Fibroblast of skin of left quadriceps (primary cell): Measurements from ENCODE around the gene APOL5.
"Not testable (repeated sequence)": the region's sequence is repeated elsewhere in the genome, so short reads cannot be mapped to it uniquely, and the experiment has no call there.

ENCODE experiments used
- DNase-seq, 2 experiments: peaks; one replicate each; pipeline ENCODE4 v3.0.0-alpha.2; 2013; ENCODE audit warnings: low read depth in 2 of 2

APOL5 gene

DNA sequence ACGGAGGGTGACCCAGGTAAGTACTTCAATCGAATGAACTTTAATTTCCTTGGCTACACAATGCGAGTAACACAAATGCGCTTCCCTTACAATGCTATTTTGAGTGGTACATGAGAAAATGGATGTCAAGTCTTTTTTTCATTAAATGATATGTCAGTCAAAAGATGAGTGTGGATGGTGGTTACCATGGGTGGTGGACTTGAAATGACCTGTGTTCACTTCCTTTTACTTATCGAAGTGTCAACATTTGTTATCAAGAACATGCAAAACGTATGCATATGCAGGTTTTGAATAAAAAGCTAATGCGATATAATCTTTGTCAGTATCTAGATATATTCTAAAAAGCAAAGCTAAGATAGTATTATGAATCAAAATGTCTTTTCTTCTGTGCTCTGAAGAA, 8.8 kb upstream of the APOL5 start:
- no peak for DNase-seq

GRCh38 chr22:35711336-35711735, 6.3 kb upstream of the APOL5 start:
- DNase-seq = no peak

GRCh38 chr22:35712672-35713071, 5.0 kb upstream of the APOL5 start:
- no peak for DNase-seq

- no peak for DNase-seq
Observed at GRCh38 chr22:35719212-35719875, 1.7 kb downstream of the APOL5 start.

DNA sequence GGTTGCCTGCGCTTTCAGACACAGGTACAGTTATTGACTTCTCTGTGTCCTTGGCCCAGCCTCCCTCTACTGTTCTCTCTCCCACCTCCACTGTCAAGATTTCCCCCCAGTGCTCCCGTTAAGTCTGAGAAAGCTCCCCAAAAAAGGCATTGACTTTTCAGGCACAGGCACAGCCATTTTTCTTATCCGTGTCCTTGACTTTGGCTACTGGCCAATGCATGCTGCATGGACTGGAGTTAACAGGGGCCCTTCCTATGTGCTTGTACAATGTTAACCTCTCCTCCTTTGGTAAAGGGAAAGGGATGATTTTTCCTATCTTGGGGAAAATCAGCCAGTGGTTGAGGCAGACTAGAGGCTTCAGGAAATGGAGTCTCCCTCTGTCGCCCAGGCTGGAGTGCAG, 4.3 kb downstream of the APOL5 start:
- no peak for DNase-seq

GRCh38 chr22:35725521-35725920, 7.8 kb downstream of the APOL5 start:
- DNase-seq = no peak

- DNase-seq = no peak
Observed at GRCh38 chr22:35726398-35726797, 8.7 kb downstream of the APOL5 start.

GRCh38 chr22:35726933-35727332, 9.3 kb downstream of the APOL5 start:
- DNase-seq = no peak

DNA sequence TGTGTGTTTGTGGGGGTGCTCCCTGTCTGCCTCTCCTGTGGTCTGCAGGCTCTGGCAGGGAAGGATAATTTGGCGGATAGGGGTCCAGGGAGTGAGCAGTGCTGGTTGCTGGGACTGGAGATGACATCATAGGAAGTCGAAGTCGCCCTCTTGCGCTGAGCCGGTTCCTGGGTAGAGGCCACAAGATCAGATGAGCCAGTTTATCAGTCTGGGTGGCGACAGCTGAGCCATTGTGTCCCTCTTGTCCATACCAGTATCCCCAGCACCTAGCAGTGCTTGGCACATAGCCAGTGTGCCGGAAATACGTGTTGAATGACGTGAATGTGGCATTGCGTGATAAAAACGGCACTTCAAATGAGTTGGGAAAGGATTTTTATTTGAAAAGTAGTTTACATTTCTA, 9.8 kb downstream of the APOL5 start:
- DNase-seq = no peak

DNA sequence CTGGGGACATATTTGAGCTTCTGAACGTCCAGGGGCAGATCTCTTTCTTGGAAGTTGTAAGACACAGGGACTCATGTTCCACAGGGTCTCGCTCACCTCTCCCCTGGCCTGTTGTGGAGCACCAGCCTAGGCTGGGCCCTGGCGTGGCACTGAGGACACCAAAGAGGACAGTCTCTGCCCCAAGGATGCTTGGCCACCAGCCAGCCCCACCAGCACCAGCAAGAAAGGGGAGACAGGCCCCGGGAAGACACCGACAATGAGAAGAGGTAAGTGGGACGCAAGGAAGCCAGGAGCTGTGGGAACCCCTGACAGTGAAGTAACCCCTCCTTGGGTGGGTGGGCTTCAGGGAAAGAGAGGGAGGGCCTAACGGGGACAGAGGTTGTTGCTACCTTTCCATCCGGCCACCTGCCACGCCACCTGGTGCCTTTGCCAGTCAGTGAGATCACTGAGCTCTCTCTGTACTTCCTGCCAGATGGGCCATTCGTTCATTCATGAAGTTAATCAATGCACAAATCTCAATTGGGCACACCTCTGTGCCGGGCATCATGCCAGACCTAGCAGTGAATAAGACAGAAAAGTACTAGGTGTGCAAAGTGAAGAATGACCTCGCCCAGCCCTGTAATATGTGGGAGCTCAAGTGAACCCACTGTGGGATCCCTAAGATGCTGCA, 11.1 kb downstream of the APOL5 start:
- DNase-seq = no peak

- DNase-seq = no peak
Observed at GRCh38 chr22:35729309-35729698, 11.6 kb downstream of the APOL5 start.

- DNase-seq = no peak
Observed at GRCh38 chr22:35731321-35731720, 13.6 kb downstream of the APOL5 start.

- no peak for DNase-seq
Observed at GRCh38 chr22:35732116-35732515, 14.4 kb downstream of the APOL5 start.

GRCh38 chr22:35733036-35733435, 15.4 kb downstream of the APOL5 start:
- DNase-seq = no peak

DNA sequence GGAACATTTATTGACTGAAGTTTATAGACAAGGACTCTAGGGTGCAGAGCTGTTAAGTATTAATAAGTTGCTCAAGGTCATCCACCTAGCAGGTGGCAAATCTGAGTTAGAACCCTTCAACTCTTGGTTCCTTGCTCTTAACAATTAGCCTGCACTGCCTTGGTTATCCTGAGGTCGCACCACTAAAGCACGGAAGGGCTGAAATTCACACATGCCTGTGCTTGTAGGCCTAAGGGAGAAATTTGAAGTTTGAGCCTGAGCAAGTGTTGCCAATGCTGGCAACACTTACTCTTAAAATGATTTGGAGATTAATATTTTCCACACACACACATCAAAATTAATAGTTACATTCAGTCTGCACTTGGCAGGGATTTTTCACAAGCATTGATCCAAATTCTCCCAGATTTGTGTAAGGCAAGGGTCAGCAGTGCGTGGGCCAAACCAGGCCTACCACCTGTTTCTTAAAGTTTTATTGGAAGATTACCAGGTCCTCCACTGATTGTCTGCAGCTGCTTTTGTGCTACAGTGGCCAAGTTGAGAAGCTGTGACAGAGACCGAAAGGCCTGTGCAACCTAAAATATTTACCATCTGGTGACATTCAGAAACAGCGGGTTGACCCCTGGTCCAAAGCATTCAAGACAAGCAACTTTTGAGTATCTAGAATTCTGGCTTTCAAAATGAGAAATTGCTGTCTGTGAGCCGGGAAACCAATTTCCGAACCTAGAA, 16.3 kb downstream of the APOL5 start:
- DNase-seq = no peak

- DNase-seq = no peak
Observed at GRCh38 chr22:35734517-35734827, 16.8 kb downstream of the APOL5 start.

- DNase-seq = no peak
Observed at GRCh38 chr22:35735542-35735941, 17.9 kb downstream of the APOL5 start.

DNA sequence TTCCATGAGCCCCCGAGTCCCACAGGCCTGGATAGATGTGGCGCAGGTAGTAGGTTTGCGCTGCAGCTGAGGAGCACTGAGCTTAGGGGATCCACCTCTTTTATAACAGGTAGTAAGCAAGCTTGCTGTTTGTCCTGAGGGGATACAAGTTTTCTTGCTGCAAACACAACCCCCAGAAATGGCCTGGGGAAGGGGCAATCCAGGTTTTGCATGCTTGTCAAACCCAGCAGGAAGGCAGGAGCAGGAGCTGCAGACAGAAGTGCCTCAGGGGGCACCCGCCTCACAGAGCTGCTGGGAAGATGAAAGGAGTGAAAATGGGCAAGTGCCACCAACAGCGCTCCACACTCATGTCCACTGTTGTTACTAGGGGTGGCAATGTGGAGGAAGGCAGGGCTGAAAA, 18.5 kb downstream of the APOL5 start:
- DNase-seq = no peak

GRCh38 chr22:35736701-35737100, 19.0 kb downstream of the APOL5 start:
- no peak for DNase-seq

- DNase-seq = not testable (repeated sequence)
Observed at GRCh38 chr22:35737886-35738285, 20.2 kb downstream of the APOL5 start.

GRCh38 chr22:35739076-35739930, 21.6 kb downstream of the APOL5 start:
- no peak for DNase-seq

DNA sequence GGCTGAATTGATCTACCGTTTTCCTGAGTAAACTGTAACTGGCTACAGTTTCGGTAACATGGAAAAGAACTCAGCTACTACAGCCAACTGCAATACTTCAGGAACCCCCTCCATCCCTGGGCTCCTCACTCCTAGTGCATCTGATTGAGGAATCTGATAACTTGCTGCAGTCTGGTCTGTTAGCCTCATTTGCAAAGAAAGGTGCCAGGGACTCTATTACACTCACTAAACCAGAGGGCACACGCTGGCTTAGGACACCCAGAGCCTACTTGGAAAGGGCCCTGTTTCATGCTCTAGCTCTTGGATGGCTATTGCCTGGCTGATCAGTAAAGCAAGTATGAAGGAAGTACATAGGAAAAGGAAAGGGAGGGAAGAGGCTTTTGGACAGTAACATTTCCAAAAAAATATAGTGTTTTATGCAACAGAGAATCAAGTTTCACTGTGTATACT, 22.3 kb downstream of the APOL5 start:
- no peak for DNase-seq
